NCI-H226 (cell line): ENCODE data around the gene RHBDL3.
"Not testable (repeated sequence)": the region's sequence is repeated elsewhere in the genome, so short reads cannot be mapped to it uniquely, and the experiment has no call there.

Experiments used
- DNase-seq: peaks from one replicate; pipeline ENCODE4 v3.0.0-alpha.2; 2015

Gene RHBDL3

GRCh38 chr17:32265192-32265923 lies at the start of gene RHBDL3:
Gene RHBDL3, plus strand, starts transcription at chr17:32265832. Its CDS starts 358 bp downstream, at chr17:32266190.
- DNase-seq: no peak

GRCh38 chr17:32222621-32223020 lies 43.0 kb upstream of the RHBDL3 start:
- DNase-seq: peak; percentile 52

- no peak for DNase-seq
Measured at GRCh38 chr17:32223703-32224102, 41.9 kb upstream of the RHBDL3 start.

GRCh38 chr17:32226886-32227285 lies 38.7 kb upstream of the RHBDL3 start:
- no peak for DNase-seq

- DNase-seq: no peak
Measured at GRCh38 chr17:32227910-32228309, 37.7 kb upstream of the RHBDL3 start.

GRCh38 chr17:32235588-32235987 lies 30.0 kb upstream of the RHBDL3 start:
- no peak for DNase-seq

GRCh38 chr17:32239456-32239855 lies 26.2 kb upstream of the RHBDL3 start:
- no peak for DNase-seq

- no peak for DNase-seq
Measured at GRCh38 chr17:32240750-32241149, 24.9 kb upstream of the RHBDL3 start.

- DNase-seq: no peak
Measured at GRCh38 chr17:32241640-32242039, 24.0 kb upstream of the RHBDL3 start.

GRCh38 chr17:32249475-32249874 lies 16.2 kb upstream of the RHBDL3 start:
- no peak for DNase-seq

- DNase-seq: peak; percentile 36
Measured at GRCh38 chr17:32253117-32253611, 12.5 kb upstream of the RHBDL3 start.

- DNase-seq: no peak
Measured at GRCh38 chr17:32256012-32256700, 9.5 kb upstream of the RHBDL3 start.

- no peak for DNase-seq
Measured at GRCh38 chr17:32256701-32257019, 9.0 kb upstream of the RHBDL3 start.

GRCh38 chr17:32258383-32259140 lies 7.1 kb upstream of the RHBDL3 start:
- no peak for DNase-seq

- peak; percentile 47 for DNase-seq
Measured at GRCh38 chr17:32259586-32259985, 6.0 kb upstream of the RHBDL3 start.

- peak; percentile 18 for DNase-seq
Measured at GRCh38 chr17:32261417-32261736, 4.3 kb upstream of the RHBDL3 start.

GRCh38 chr17:32261936-32262510 lies 3.6 kb upstream of the RHBDL3 start:
- DNase-seq: no peak

GRCh38 chr17:32263515-32263914 lies 2.1 kb upstream of the RHBDL3 start:
- DNase-seq: not testable (repeated sequence)

- no peak for DNase-seq
Measured at GRCh38 chr17:32264140-32264799, 1.4 kb upstream of the RHBDL3 start.

- no peak for DNase-seq
Measured at GRCh38 chr17:32264823-32265191, 825 bp upstream of the RHBDL3 start.

GRCh38 chr17:32266051-32266388 lies 388 bp downstream of the RHBDL3 start:
- no peak for DNase-seq

- DNase-seq: no peak
Measured at GRCh38 chr17:32266389-32267301, 1.0 kb downstream of the RHBDL3 start.
